ENCODE results near the gene KRTAP4-11.
"Not testable (repeated sequence)": the region's sequence is repeated elsewhere in the genome, so short reads cannot be mapped to it uniquely, and the experiment has no call there.

Gene KRTAP4-11

DNA sequence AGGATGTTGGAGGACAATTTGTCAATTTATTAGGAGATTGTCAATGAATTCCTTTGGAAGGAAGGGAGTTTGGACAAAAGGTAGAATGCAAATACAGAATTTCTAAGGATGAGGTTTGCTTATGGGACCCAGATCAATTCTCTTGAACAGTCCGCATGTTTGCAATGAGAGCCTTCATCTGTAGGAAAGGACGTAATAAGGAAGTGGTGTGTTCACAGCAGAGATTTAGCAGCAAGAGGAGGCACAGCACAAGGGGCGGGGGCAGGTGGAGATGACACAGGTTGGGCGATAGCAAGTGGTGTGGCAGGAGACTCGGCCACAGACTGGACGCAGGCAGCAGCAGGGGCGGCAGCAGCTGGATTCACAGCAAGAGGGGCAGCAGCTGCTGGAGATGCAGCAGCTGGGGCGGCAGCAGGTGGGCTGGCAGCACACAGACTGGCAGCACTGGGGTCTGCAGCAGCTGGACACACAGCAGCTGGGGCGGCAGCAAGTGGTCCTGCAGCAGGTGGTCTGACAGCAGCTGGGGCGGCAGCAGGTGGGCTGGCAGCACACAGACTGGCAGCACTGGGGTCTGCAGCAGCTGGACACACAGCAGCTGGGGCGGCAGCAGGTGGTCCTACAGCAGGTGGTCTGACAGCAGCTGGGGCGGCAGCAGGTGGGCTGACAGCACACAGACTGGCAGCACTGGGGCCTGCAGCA, 5.3 kb upstream of the KRTAP4-11 start:
- not testable (repeated sequence) for DNase-seq (ENCODE audit: low spot score)

DNA sequence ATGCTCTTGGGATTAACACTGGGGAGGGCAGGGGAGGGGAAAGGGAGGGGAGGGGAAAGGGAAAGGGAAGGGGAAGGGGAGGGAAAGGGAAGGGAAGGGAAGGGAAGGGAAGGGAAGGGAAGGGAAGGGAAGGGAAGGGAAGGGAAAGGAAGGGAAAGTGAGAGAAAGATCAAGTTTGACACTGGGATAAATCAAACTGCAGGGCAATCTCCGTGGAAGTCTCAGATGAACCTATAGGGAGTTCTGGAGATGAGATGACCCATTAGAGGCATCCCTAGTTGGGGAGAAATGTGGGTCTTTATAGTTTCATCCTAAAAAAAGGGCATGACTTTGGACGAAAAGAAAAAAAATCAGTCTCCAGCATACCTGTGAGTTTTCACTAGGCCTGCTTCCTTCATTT, 3.6 kb upstream of the KRTAP4-11 start:
- DNase-seq (ENCODE audit: low spot score) = no peak

DNA sequence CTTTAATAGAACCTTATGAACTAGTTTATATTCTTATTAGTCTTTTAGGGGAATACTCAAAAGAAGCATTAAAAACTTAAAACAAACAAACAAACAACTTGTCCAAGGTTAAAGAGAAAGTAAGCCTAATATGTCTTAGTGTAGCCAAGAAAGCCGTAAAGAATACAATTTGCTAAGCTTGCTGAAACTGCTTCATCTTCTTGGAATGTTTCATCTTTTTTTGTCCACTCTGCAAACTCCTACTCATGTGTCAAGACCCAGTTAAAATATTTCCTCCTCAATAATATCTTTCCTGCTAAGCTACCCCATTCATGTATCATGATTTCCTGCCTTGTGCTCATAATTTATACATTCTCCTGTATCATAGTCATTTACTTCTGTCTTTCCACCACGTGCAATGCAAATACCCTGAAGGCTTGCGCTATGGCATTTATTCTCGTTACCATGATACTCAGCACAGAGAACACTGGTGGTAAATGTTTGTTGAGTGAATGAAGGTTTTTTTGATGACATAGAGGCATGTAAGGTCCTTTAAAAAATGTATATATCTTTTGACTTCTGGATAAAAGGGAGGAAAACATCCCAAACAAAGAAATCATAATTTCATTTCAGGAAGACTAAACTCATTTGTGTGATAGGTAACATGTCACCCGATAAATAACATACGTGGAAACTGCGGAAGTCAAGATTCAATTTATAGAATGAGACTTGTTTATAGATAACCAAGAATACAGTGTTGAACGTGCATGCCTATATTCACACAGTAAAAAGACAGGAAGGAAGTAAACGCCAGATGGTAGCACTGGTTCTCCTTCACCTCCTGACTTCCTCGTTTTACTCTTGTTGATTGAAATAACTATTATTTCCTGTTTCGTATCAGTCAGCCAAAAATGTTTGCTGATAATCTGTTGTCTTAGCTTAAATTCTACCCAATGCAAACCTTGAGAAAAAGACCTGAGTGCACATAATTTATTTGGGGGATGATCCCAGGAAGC, 1.8 kb upstream of the KRTAP4-11 start:
- DNase-seq (ENCODE audit: low spot score) = not testable (repeated sequence)

DNA sequence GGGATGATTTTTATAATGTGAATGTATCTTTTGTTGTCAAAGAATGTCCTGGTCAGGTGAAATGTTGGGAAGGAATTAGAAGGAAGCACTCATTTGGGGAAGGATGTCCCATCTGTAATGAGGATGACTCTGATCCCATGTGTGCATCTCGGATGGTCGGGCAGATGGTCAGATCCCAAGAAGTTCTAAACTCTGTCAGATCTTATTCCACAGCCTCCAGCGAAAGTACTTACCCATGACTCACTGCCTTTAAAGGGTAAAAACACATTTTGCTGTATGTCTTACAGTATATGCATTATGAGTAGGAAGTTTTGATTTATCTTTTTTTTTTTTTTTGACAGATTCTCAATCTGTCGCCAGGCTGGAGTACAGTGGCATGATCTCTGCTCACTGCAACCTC, 548 bp upstream of the KRTAP4-11 start:
- DNase-seq (ENCODE audit: low spot score) = no peak

DNA sequence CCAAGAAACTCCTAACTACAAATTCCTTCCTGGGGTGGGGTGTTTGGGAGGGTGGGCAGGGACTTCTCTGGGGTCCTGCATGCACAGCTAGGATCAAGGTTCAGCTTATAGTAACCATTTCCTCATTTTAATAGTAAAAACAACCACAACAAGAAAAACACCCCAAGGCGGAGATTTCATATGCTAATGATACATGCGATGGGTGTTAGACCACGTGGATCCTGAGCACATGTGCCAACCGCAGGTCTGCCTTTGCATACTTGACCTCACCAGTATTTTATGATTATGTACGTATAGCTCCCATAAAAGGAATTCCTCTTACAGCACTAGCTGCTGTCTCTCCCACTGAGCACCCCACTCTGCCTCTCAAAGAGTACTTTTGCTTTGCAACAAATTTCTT, 1.9 kb downstream of the KRTAP4-11 start:
- no peak for DNase-seq (ENCODE audit: low spot score)

DNA sequence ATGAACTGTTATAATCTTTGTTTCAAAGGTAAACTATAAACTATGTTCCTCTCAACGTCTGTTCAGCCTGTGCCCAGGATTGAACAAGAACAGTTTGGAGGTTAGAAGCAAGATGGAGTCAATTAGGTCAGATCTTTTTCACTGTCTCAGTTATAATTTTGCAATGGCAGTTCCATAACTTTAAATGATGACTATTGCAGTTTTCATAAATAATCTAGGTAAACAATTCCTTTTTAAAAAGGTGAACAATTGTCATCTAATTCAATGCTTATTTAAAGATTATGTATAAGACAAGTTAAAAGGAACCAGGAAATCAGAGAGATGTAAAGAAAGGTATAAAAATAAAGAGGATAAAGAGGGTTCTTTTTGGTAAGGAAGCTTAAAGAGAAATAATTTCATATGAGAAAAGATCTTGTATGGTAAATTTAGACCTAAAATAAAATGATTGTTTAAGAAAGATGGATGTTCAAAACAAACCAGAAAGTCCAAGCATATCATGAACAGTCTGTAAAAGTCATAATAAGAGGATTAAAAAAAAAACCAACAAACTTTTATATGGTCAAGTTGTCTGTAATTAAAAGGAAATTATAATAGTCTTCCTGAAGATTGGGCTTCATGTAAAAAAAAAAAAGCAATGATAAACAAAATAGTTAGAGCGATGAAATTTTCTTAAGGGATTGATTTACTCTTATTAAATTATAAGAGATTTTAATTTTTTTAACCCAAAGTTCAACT, 6.9 kb downstream of the KRTAP4-11 start:
- DNase-seq (ENCODE audit: low spot score) = no peak

DNA sequence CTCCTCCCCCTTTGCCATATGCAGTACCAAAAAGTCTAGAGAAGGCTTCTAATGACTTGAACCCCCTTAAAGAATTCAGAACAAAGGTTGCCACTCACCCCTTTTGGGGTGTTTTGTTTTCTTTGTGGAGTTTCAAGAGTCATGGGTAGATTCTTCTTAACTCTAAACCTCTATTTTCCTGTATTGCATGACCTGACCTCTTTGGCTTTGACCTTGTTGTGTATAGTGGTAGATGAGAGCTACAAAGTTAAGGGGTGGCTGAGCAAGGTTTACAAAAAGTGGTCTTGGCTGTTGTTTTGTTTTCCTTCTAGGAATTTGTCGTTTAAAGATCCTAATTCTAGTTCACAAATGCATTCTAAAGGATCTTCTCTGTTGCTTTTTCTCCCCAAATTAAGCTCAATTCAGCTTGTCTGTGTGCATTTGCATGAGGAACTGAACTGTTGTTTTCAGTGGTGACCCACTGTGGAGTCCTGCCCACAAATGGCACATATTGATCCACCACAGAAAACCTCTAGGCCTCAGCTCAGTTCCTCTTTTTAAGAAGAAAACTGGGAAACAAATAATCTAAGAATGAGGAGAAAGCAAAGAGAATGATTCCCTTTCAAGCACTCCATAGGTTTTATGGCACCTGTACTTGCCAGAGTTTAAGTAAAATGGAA, 9.3 kb downstream of the KRTAP4-11 start:
- DNase-seq (ENCODE audit: low spot score) = not testable (repeated sequence)

DNA sequence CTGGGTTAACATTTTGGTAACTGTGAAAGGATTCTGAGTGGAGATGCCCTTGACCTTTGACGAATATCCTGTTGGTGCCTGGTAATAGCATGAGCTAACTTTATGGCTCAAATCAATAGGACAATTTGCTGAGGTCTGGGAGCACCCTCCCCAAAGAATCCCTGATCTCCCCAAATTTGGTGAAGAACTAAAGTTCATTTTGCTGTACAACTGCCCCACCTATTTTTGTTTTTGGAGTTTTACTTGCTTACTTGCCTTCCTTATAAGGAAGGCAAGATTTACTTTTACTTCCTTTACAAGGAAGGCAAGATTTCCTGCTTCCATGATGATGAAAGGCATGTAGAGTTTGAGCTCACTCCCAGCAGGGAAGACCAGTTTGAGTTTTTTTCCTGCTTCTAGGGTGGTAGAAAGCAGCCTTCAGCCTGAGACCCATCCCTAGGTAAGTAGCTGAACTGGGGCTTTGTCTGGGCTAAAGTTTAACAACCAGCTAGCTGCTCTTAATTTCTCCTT, 10.2 kb downstream of the KRTAP4-11 start:
- DNase-seq (ENCODE audit: low spot score) = no peak

DNA sequence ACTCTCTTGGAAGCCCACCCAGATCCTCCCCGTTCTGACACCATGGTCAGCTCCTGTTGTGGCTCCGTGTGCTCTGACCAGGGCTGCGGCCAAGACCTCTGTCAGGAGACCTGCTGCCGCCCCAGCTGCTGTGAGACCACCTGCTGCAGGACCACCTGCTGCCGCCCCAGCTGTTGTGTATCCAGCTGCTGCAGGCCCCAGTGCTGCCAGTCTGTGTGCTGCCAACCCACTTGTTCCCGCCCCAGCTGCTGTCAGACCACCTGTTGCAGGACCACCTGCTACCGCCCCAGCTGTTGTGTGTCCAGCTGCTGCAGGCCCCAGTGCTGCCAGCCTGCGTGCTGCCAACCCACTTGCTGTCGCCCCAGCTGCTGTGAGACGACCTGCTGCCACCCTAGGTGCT, 12.8 kb downstream of the KRTAP4-11 start, which contains the start of gene KRTAP4-9:
TSS of gene KRTAP4-9 (plus strand) at position 43 of the 400 bp plus-strand sequence. CDS start at position 43, 0 bp downstream.
- DNase-seq (ENCODE audit: low spot score) = not testable (repeated sequence)

DNA sequence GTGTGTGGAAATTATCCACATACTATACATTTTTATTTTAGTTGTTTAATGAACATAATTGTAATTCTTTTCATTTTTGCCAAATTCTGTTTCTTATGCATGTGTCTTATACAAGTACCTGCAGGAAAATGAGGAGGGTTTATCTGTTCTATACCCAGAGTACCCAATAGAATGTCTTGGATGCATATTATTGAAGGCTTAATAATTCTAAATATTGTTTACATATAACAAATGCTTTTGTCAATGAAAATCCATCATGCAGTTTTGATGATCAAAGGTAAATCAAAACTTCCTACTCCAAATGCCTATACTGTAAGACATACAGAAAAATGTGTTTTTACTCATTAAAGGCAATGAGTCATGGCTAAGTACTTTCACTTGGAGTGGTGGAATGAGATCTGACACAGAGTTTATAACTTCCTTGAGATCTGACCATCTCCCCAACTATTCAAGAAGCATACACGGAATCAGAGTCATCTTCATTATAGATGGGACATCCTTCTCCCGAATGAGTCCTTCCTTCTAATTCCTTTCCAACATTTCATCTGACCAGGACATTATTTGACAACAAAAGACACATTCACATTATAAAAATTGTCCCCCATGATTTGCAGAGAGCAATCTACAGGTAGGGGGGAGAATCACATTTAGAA, 13.7 kb downstream of the KRTAP4-11 start:
- not testable (repeated sequence) for DNase-seq (ENCODE audit: low spot score)

DNA sequence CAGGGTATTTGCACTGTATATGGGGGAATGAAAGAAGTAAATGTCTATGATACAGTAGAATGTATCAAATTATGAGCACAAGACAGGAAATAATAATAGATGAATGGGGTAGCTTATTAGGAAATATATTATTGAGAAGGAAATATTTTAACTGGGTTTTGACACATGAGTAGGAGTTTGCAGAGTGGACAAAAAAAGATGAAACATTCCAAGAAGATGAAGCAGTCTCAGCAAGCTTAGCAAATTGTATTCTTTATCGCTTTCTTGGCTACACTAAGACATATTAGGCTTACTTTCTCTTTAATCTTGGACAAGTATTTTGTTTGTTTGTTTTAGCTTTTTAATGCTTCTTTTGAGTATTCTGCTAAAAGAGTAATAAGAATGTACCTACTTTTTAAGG, 14.3 kb downstream of the KRTAP4-11 start:
- no peak for DNase-seq (ENCODE audit: low spot score)

DNA sequence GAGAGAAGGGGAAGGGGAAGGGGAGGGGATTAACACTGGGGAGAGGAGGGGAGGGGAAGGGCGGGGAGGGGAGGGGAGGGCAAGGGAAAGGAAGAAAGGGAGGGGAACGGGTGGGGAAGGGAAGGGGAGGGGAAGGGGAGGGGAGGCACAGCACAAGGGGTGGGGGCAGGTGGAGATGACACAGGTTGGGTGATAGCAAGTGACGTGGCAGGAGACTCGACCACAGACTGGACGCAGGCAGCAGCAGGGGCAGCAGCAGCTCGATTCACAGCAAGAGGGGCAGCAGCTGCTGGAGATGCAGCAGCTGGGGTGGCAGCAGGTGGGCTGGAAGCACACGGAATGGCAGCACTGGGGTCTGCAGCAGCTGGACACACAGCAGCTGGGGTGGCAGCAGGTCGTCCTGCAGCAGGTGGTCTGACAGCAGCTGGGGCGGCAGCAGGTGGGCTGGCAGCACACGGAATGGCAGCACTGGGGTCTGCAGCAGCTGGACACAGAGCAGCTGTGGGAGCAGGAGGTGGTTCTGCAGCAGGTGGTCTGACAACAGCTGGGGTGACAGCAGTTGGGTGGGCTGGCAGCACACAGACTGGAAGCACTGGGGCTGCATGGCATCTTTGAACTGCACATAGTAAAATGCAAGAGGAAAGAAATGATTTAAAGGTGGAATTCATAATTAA, 16.4 kb downstream of the KRTAP4-11 start, which contains the start of gene KRTAP4-16:
TSS of gene KRTAP4-16 (minus strand) at position 624 of the 674 bp plus-strand sequence. CDS start at position 624, 0 bp downstream.
- DNase-seq (ENCODE audit: low spot score) = no peak

DNA sequence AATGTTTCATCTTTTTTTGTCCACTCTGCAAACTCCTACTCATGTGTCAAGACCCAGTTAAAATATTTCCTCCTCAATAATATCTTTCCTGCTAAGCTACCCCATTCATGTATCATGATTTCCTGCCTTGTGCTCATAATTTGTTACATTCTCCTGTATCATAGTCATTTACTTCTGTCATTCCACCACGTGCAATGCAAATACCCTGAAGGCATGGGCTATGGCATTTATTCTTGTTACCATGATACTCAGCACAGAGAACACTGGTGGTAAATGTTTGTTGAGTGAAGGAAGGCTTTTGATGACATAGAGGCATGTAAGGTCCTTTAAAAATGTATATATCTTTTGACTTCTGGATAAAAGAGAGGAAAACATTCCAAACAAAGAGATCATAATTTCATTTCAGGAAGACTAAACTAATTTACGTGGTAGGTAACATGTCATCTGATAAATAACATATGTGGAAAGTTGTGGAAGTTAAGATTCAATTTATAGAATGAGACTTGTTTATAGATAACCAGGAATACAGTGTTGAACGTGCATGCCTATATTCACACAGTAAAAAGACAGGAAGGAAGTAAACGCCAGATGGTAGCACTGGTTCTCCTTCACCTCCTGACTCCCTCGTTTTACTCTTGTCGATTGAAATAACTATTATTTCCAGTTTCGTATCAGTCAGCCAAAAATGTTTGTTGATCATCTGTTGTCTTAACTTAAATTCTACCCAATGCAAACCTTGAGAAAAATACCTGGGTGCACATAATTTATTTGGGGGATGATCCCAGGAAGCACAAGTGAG, 18.3 kb downstream of the KRTAP4-11 start:
- DNase-seq (ENCODE audit: low spot score) = not testable (repeated sequence)

DNA sequence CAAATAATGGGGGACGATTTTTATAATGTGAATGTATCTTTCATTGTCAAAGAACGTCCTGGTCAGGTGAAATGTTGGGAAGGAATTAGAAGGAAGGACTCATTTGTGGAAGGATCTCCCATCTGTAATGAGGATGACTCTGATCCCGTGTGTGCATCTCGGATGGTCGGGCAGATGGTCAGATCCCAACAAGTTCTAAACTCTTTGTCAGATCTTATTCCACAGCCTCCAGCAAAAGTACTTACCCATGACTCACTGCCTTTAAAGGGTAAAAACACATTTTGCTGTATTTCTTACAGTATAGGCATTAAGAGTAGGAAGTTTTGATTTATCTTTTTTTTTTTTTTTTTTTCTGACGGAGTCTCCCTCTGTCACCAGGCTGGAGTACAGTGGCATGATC, 19.7 kb downstream of the KRTAP4-11 start:
- no peak for DNase-seq (ENCODE audit: low spot score)

DNA sequence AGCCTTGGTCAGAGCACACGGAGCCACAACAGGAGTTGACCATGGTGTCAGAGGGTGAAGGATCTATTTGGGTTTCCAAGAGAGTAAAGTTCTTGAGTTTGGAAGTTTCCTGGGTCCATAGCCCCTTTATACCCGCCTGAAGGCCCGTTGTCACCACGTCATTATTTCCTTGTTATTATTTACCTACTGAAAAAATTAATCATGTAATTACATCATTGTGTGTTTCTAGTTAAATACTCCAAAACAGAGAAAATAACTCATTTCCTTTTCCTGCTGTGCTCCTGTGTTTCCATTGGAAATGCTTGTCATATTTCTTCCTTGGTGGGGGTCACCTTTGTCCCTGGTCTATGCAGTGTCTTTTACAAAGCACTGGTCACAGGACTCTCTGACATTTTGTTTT, 20.1 kb downstream of the KRTAP4-11 start, which contains the start of gene KRTAP4-8:
TSS of gene KRTAP4-8 (minus strand) at position 101 of the 400 bp plus-strand sequence. CDS start at position 43, 58 bp downstream.
- DNase-seq (ENCODE audit: low spot score) = no peak

DNA sequence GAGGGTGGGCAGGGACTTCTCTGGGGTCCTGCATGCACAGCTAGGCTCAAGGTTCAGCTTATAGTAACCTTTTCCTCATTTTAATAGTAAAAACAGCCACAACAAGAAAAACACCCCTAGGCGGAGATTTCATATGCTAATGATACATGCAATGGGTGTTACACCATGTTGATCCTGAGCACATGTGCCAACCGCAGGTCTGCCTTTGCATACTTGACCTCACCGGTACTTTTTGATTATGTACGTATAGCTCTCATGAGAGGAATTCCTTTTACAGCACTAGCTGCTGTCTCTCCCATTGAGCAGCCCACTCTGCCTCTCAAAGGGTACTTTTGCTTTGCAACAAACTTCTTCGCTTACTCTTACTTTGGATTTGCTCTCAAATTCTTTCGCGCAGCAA, 22.1 kb downstream of the KRTAP4-11 start:
- no peak for DNase-seq (ENCODE audit: low spot score)

DNA sequence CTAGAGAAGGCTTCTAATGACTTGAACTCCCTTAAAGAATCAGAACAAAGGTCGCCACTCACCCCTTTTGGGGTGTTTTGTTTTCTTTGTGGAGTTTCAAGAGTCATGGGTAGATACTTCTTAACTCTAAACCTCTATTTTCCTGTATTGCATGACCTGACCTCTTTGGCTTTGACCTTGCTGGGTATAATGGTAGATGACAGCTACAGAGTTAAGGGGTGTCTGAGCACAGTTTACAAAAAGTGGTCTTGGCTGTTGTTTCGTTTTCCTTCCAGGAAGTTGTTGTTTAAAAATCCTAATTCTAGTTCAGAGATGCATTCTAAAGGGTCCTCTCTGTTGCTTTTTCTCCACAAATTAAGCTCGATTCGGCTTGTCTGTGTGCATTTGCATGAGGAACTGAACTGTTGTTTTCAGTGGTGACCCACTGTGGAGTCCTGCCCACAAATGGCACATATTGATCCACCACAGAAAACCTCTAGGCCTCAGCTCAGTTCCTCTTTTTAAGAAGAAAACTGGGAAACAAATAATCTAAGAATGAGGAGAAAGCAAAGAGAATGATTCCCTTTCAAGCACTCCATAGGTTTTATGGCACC, 29.3 kb downstream of the KRTAP4-11 start:
- DNase-seq (ENCODE audit: low spot score) = not testable (repeated sequence)

DNA sequence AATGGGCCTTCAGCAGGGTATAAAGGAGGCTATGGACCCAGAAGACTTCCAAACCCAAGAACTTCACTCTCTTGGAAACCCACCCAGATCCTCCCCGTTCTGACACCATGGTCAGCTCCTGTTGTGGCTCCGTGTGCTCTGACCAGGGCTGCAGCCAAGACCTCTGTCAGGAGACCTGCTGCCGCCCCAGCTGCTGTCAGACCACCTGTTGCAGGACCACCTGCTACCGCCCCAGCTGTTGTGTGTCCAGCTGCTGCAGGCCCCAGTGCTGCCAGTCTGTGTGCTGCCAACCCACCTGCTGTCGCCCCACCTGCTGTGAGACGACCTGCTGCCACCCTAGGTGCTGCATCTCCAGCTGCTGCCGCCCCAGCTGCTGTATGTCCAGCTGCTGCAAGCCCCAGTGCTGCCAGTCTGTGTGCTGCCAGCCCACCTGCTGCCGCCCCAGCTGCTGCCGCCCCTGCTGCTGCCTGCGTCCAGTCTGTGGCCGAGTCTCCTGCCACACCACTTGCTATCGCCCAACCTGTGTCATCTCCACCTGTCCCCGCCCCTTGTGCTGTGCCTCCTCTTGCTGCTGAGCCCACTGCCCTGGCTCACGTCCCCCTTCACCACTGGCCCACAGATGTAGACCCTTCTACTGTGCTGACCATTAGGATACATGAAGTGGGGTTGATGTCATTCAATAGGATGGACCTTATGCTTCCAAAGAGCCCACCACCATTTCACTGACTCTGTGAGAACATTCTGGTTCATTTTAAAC, 33.9 kb downstream of the KRTAP4-11 start, which contains the start of gene KRTAP4-7:
TSS of gene KRTAP4-7 (plus strand) at position 51 of the 757 bp plus-strand sequence. CDS start at position 108, 57 bp downstream.
- not testable (repeated sequence) for DNase-seq (ENCODE audit: low spot score)

Measured in COLO829 (cell line).